GM18907 (cell line): ENCODE measurements around the gene ARFGAP2.
A peak's percentile ranks its signal among the peaks of the same experiment; 100 is the strongest.

ENCODE experiments used
- ATAC-seq: cut with Tn5 transposase; IDR thresholded peaks from one replicate; pipeline ENCODE4 v1.9.1; 2021; ENCODE audit warnings: mild to moderate bottlenecking, moderate library complexity; ENCODE audit not compliant: unreplicated experiment

ARFGAP2 gene

DNA sequence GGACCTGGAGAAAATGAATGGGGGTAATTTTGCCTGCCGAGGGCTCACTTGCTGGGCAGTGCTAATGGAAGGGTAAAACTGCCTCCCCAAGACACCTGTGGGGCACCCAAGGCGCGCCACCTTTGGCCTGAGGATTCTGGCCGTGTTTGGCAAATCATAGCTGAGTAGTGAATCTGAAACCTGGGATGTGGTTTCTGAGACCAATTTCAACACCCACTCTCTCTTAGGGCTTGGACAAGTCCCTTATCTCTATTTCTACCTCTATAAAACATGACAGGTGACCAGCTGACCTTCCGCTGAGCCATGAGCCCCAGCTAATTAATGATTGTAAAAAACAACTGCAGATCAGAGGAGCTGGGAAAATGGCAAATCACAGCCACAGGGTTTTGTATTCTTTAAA lies 11.0 kb upstream of the ARFGAP2 start:
- no peak for ATAC-seq

DNA sequence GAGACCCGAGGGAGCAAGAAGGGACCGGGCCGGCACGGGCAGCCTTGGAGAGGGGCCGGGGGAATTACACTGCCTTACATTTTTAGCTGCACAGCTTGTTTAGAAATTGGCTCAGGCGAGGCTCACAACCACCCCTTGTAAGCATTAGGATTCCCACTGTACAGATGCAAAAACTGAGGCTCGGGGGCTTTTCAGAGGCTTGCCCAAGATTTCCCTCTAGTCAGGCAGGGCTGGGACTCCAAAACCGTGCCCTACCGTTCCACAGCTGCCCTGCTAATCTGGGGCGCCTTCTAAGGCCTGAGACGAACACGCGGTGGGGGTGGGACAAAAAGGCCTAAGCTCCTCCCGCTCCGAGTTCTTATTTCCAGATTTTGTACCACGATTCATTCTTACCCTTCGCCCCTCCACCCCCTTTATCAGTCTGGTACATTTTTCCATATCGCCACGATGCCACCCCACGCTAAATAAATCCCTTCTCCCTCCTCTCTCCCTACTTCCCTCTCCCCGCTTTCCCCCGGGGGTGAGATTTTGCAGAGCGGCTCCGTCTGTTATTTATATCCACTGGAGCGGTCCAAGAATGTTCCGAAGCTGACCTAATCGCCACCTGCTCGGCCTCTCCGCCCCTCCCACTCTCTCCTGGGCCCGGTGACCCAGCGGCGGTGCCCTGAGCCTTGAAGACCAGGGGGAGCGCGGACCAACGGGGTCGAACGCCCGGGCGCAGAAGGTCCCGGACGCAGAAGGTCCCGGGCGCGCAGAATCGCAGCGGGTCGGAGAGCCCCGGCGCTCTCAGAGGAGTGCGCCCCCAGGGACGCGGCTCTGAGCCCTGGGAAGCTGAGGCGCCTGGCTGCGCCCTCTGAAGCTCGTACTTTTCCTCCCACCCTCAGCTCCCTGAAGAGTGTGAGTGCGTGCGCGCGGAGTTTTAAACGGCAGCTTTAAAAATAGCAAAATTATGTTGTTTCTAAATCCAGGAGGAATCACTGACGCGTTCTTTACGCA lies 10.3 kb upstream of the ARFGAP2 start:
- no peak for ATAC-seq

DNA sequence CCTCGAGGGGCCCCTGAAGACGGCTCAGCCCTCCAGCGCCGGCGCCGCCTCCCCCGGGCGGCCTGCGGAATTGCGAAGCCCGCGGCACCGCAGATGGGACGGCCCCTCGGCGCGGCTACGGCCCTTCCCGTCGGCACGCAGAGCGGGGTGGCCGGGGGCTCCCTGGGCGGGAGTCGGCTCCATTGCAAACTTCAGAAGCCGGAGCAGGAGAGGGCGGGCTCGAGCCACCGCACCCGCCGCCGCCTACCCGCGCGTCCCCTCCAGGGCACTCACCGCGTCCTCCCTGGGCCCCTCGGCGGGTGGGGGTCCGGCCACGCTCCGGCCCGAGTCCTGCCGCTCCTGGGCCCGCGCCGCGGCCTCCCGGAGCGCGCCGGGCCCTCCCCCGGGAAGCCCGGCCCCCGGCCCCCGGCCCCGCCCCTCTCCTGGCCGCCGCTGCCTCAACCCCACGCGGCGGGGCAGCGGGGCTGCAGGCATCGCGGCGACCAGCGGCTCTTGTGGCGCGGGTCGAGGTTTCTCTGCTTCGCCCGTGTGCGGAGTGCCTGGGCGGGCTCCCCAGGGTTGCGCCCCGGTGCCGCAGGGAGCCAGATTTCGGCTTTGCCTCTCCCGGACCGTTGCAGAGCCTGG lies 9.5 kb upstream of the ARFGAP2 start, which contains the start of gene PACSIN3:
Gene PACSIN3 (minus strand): TSS at position 359 of the 624 bp plus-strand sequence. CDS start 3,707 bp downstream, outside the sequence.
- no peak for ATAC-seq

DNA sequence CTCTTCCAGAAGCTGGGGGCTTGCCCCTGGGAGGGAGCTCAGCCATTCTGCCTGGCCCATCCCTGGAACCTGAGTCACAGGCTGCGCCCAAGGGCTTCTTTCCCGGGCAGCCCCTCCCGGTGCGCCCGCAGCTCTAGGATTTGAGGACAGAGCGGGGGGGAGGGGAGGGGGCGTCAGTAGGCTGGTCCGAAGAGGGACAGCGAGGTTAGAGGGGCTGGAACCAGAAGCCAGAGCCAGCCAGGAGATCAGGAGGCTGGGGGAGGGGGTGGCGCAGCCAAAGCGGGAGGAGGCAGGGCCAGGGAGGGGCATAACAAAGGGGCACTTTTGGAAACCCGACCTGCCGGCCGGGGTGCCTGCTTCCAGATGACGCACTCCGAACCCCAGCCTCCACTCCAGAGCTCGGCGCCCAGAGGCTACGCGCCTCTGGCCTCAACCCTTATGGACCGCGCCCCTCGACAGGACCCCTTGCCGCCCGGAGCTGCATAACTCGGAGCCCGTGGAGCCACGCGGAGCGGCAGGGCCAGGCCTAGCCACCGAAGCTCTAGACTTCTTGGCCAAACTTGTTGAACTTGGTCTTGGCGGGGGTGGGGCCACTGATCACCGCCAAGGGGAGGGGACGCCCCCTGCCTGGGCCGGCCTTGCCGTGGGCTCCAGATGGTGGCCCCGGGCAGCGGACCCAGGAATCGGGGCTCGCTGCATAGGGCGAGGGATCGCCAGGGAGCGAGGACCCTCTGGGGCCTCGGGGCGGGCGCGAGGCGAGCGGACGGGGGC lies 8.8 kb upstream of the ARFGAP2 start:
- ATAC-seq = no peak

DNA sequence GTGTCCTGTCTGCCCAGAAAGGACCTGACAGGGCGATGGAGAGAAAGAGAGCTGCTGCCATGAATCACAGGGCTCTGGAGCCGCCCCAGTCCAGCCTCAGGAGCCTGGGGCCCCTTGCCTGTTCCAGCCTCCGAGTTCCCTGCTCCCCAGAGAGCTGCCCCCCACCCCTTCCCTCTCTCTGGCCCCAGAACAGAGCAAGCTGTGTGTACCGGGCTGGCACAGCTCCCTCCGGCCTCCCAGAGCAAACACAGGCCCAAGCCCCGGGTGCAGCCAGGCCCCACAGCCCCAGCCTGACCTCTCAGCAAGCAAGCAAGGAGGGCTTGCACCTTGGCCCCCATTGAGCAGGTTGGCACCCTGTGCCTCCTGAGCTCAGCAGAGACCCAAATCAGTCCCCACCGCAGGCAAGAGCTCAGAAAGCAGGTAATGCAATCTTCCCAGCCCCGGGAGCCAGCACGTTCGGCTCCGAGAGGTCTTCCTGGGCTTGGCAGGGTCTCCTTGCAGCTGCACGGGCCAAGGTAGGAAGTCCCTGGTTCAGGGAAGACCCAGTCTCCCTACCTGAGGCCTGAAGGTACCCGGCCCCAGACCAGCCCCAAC lies 8.1 kb upstream of the ARFGAP2 start:
- ATAC-seq = no peak

DNA sequence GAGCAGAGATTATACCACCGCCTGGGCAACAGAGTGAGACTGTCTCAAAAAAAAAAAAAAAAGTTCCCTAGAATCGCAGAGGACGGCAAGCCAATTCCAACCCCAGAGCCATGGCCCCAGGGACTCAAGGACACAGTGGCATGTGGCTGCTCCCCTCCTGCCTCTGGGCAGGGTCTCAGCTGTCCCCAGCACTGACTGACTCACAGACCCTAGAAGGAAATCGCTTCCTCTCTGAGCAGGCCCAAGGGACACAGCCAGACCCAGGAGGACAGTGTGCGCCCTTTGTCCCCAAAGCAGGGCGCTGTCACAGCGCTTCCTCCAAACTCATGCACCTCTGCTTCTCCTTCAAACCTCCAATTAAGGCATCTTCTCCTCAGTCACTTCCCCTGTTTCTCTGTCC lies 7.3 kb upstream of the ARFGAP2 start:
- ATAC-seq = no peak

DNA sequence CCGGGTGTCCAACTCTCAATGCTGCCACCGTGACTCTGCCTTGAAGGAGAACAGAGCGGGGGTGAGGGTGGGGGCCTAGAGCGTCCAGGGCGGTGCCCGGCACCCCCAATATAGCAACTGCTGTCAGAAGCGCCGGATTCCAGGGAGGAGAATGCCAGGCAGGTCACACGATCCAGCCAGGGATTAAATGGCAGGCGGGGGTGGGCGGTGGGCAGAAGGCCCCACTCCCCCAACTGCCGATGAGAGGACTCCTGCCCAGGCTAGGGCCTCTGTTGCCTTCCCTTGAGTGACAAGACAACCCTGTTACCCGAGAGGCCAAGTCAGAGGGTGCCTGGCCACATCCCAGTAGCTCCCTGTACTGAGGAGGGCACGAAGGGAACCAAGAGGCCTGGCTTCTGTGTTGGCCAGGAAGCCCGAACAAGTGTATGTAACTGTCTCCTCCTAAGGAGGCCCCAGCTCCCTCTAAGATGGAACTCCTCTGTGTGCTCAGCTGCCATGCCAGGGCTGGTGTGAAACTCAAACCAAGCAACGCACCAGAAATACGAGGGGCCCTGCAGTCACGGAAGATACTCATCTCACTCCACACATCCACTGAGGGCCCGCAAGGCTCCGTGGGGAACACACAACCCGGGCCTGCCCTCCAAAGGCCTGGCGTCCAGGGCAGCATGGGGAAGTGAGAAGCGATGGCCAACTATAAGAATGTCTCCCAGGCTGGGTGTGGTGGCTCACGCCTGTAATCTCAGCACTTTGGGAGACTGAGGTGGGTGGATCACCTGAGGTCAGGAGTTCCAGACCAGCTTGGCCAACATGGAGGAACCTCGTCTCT lies 6.6 kb upstream of the ARFGAP2 start:
- ATAC-seq = no peak

DNA sequence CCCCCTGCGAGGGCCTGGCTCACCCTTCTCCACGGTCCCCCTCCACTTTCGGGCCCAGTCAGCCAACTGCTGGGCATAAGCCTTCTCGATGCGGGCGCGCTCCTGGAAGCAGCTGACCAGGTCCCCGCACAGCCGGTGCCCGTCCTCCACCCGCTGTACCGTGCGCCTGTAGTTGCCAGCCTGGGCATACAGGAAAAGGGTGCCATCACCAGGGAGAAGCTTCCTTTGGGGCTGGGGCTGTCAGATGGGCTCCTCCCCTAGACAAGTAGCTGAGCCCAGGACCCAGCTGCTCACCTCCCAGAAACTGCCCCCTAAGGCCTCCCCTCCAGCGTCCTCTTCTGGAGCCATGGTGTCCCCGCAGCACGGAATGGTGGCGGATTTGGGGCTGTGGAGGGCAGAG lies 5.7 kb upstream of the ARFGAP2 start:
- ATAC-seq = no peak

DNA sequence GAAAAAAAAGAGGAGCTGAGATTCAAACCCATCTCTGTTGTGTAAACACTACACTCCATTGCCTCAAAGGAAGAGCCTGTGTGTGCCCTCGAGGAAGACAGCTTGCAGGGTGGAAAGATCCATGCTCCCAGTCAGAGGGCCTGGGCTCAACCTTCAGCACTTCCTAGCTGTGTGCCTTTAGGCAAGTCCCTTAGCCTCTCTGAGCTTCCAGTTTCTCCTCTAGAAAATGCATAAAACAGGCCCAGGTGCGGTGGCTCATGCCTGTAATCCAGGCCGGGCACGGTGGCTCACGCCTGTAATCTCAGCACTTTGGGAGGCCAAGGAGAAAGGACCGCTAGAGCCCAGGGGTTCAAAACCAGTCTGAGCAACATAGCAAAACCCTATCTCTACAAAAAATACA lies 4.6 kb upstream of the ARFGAP2 start:
- no peak for ATAC-seq

DNA sequence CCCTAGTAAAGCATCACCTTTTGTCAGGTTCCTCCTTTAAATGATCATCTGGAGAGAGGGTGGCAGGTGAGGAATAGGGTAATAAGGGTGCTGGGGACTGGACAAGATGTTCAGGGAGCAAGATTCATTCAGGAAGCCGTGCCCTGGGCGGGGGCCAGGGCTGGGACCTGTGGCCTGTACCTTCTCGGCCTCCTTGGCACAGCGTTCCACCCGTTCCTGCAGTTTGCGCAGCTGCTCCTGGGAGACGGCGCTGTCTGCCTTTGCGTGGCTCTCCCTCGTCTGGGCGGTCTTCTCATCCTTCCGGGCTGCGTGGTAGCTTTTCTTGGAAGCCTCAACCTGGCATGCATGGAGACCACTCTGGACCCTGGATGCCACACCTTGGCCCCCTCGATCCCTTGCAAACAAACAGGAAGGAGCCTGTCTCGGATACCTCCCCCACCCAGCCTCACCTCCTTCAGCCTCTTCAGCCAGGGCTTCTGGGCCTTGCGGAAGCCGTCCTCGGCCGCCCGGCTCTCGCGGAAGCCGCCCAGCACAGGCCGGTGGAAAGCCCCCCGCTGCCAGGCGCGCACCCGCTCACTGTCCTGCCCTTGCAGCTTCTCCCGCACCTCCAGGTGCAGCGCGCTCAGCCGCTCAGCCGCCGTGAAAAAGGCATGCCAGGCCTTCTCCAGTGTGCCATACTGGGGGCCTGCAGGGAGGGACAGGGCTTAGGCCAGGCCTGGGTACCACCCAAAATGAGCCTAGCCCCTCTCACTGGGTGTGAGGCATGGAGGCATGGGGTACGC lies 3.5 kb upstream of the ARFGAP2 start:
- ATAC-seq = no peak

DNA sequence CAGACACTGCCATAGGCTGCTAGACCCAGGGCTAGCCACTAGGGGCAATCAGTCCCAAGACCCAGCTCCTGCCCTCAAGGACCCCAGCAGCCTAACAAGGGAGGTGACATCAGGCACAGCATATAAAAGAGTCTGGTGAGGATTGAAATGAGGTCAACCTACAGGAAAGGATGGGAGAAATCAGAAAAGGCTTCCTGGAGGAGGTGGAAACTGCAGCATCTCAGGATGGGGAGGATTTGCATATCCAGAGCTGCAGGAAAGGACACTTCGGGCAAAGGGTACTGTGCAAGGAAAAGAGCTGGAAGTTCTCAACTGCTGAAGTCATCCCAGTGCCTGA lies 2.9 kb upstream of the ARFGAP2 start:
- no peak for ATAC-seq

DNA sequence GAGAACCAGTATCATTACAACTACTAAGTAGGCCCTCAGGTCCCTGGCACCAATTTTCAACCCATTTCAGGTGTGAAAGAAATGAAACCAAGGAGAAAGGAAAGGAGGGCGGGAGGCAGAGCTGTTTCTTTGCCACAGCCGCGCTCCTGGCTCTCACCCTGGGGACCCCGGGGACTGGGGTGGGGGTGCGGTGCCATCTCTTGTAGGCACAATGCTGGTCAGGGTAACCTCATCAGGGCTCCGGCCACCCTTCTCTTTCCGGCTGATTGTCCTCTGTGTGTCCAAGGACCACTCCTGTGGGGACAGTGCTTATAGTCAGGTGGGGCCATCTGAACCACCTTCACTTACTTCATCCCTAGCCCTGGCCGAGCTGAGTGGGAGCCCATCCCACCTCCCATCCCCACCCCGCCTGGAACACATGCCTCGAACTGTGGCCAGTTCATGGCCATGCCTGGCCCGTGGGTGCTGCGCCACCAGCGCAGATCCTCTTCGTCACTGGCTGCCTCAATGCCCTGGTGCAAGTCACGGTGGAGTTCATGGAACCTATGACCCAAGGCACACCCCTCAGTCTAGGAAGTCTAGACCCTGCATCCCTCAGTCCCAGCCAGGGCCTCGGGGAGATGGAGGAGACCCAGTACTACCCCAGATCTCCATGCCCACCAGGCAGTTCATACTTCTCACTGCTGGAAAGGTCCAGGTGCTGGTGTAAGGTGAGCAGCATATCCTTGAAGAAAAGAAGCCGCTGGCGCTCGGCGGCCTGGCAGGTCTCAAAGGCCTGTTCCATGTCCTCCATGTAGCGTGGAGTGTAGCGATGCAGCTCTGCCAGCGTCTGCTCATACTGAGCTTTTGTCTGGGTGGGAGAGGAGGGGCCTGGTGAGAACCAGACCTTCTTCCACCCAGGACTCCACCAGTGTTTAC lies 2.3 kb upstream of the ARFGAP2 start:
- ATAC-seq = no peak

DNA sequence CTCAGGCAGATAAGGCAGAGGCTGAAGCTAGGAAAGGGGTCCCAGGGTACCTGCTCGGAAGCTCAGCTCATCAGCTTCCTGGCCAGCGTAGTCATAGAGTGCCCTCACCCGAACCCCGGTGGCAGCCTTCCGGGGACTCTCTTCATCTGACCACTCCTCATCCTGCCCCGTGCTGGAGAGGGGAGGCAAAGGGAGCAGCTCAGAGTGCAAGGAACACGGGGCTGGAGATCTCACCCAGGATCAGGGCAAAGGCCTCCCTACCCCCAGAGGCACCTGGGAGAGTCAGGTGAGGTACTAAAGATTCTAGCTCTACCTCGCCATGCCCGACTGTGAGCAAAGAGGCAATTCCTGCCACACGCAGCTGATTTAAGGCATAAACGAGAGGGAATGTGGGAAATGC lies 1.6 kb upstream of the ARFGAP2 start:
- ATAC-seq = no peak

DNA sequence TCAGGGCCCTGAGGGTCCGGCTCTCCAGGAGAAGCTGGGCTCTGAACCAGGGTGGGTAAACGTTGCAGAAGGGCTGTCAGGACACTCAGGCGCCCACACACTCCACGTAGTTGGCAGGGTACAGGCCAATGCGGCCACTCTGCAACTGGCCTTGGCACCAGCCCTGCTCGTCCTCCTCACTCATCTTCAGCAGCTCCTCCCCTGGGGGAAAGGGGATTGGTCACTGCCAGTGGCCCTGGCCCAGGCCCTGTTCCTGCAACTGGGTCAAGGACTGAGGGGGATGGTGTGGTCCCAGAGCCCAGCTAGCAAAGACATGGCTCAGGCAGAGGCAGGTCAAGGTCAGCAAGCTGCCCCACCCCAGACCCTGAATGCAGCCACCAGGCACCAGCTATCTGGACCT lies 1.2 kb upstream of the ARFGAP2 start:
- no peak for ATAC-seq

DNA sequence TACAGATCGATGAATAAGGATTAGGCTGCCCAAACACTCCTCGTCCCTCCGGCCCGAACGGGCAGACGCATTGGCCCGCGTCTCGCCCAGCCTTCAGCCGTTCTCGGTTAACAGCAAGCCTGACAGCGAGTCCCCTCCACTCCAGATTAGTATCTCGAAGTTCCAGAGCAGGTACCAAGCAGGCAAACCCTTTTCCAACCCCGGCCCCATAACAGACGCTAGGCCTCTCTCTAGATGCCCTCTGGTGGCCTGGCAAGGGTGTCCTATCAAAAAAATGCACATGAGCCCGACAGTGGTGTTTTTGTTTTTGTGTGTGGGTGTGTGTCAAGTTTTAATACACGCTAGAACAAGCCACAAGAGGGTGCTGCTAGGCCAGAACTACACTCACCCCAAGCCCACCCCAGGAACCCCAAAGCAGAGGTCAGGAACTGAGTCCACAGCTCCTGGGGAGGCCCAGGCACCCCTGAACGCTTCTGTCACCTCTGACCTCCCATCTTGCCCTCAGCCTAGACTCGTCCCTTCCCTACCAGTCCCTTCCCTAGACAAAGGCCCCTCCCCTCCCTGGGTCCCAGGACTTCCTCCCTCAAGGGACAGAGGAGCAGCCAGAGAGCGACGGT lies 658 bp upstream of the ARFGAP2 start:
- ATAC-seq = peak; percentile 58

DNA sequence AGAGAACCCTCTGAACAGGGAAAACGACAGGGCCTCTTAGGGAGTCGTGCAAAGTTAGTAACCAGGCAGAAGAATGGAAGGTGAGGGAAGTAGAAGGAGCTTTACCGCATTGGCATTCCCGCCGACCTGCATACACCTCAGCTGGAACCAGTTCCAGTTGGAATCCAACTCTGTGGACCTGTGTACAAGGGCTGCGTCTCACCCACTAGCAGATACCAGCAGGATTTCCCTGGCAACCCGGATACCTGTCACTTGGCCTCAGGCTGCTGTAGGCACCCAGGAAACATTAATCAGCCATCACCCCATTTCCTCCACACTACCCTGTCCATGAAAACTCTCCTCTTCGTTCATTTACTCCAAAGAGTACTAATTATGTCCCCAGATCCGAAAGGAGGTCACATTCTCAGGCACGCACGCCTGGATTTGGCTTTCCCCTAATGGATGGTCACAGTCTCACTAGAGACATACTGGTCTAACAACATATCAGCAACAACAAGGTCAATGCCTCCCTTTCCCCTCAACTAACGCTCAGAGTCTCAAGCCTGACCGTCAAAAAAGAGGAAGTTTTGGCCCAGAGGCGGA lies 842 bp downstream of the ARFGAP2 start:
- no peak for ATAC-seq

DNA sequence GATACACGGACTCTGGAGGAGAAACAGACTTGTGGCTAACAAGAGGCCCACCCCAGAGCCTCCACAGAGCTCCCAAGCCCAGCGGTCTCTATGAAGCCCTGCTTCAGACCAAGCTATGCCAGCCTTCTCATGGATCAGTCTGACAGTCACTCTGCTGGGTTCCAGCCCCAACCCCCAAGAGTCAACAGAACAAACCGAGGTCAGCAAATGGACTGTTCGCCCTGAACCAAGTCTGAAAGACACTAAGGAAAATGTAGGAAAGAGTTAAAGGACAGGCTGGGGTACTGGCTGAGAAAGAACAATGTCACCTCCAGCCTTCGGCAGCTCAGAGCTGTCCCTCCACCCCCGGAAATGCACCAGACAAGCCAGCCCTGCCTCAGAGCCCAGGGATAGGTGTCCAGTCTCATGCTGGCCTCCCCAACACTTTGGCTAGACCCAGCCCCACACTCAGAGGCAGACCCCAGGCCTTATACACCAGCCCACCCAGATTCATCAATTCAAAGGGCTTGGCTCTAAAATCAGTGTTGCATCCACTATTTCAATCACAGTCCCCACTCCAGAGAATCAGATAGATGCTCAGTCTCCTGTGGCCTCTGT lies 3.8 kb downstream of the ARFGAP2 start:
- ATAC-seq = no peak
